SKM-1 treated with dmso at 0.1 percent for 144 hours (cell line): Measurements from ENCODE around the gene PTTG1IP2.

Source experiments
- DNase-seq: peaks from one replicate; lab custom pipeline; 2025; ENCODE audit not compliant: unreplicated experiment; lab: John Stamatoyannopoulos, UW

Gene PTTG1IP2

GRCh38 chr7:90552521-90552920 is 83.1 kb downstream of the PTTG1IP2 start:
- DNase-seq, result no peak

GRCh38 chr7:90560730-90561129 is 91.3 kb downstream of the PTTG1IP2 start:
- no peak for DNase-seq
